Fibroblast of lung (primary cell): Measurements from ENCODE around the gene PRSS22. TPM values are rescaled to one million over a fixed set of nuclear protein-coding genes. Genes with fewer than 3 reads are reported as not detected.

Experiments used
- DNase-seq, 2 donors: peaks; one replicate each; pipeline versions ENCODE4 v3.0.0 to v3.0.0-alpha.2; 2010; ENCODE audit warnings: low read depth in 2 of 2
- H2AFZ ChIP-seq: 2 replicates; pipeline ENCODE4 v1.5.1; 2012; ENCODE audit warnings: low read length, control low read depth, inconsistent platforms
- H3K27ac ChIP-seq: 2 replicates; pipeline ENCODE4 v1.5.1; 2011; ENCODE audit warnings: low read length, control low read depth; ENCODE audit not compliant: insufficient read depth
- H3K27me3 ChIP-seq: 2 replicates; pipeline ENCODE4 v1.5.1; 2011; ENCODE audit warnings: mild to moderate bottlenecking, low read length; ENCODE audit not compliant: control insufficient read depth, insufficient read depth
- H3K36me3 ChIP-seq: 2 replicates; pipeline ENCODE4 v1.5.1; 2011; ENCODE audit warnings: low read length; ENCODE audit not compliant: control insufficient read depth, insufficient read depth
- H3K4me1 ChIP-seq: 2 replicates; pipeline ENCODE4 v1.5.1; 2011; ENCODE audit warnings: low read length; ENCODE audit not compliant: control insufficient read depth, insufficient read depth; ENCODE audit errors: extremely low read depth
- H3K4me2 ChIP-seq: 2 replicates; pipeline ENCODE4 v1.5.1; 2011; ENCODE audit warnings: low read length, control low read depth; ENCODE audit not compliant: insufficient read depth; ENCODE audit errors: extremely low read depth
- H3K4me3 ChIP-seq, 4 experiments: fragments of 200-600 bp in 1 of 4; sonication (generic) in 1 of 4; replicated peaks in 1 of 4; 2 replicates each; pipeline ENCODE4 v1.5.1; 2011 to 2016; ENCODE audit warnings: low read length in 4 of 4, low read depth in 3 of 4, mild to moderate bottlenecking in 3 of 4, control low read depth in 2 of 4, inconsistent platforms in 1 of 4, mixed read lengths in 1 of 4; ENCODE audit not compliant: insufficient read depth in 1 of 4; ENCODE audit errors: control extremely low read depth in 1 of 4
- H3K79me2 ChIP-seq: 2 replicates; pipeline ENCODE4 v1.5.1; 2012; ENCODE audit warnings: mild to moderate bottlenecking, low read length, inconsistent platforms; ENCODE audit not compliant: control insufficient read depth, insufficient read depth
- H3K9ac ChIP-seq: 2 replicates; pipeline ENCODE4 v1.5.1; 2011; ENCODE audit warnings: mild to moderate bottlenecking, low read length, control low read depth; ENCODE audit not compliant: insufficient read depth
- H3K9me3 ChIP-seq: 2 replicates; pipeline ENCODE4 v1.5.1; 2012; ENCODE audit warnings: low read depth, low read length; ENCODE audit not compliant: control insufficient read depth, insufficient read depth
- H4K20me1 ChIP-seq: 2 replicates; pipeline ENCODE4 v1.5.1; 2011; ENCODE audit warnings: low read length; ENCODE audit not compliant: control insufficient read depth, insufficient read depth; ENCODE audit errors: extremely low read depth
- CTCF ChIP-seq, 2 donors: IDR thresholded peaks in 1 of 2; conservative IDR thresholded peaks in 1 of 2; 1 replicate in 1 of 2; 2 replicates in 1 of 2; pipeline ENCODE4 v1.5.1; 2011 to 2012; ENCODE audit warnings: low read length in 2 of 2, control low read depth in 1 of 2, inconsistent platforms in 1 of 2, low read depth in 1 of 2, mild to moderate bottlenecking in 1 of 2
- EZH2 ChIP-seq: IDR thresholded peaks from 2 replicates; pipeline ENCODE4 v1.5.1; 2012; ENCODE audit warnings: low read length, control low read depth, mild to moderate bottlenecking; ENCODE audit errors: missing control alignments
- polyA plus RNA-seq, 2 donors: library from polyadenylated mRNA; depleted of rRNA in 1 of 2; stranded (reverse) in 1 of 2; unstranded in 1 of 2; fragments of >200 nt; gene quantifications; 2 replicates each; pipeline ENCODE4 v1.2.1, GENCODE V29; 2011 to 2012; ENCODE audit warnings: missing spikeins in 1 of 2
- total RNA-seq: library from RNA; depleted of rRNA; stranded (reverse); fragments of >200 nt; gene quantifications from 2 replicates; pipeline ENCODE4 v1.2.1, GENCODE V29; 2014

PRSS22 gene
- total and polyA plus RNA-seq, 2 donors (not counting 1 experiment from before 2014, with no cell fraction given) = 0.17 TPM; not detected in 1

- Histone ChIP-seq H3K9ac (no peak overlapping the region), H4K20me1 (no peaks in the 10 kb centered on the region), H3K9me3 (no peaks in the 10 kb centered on the region), H3K36me3 (no peaks in the 10 kb centered on the region), H3K27ac (no peak overlapping the region), H3K4me3 (no peak overlapping the region), H3K27me3 (peaks cover 20% of the 10 kb centered on the region), H3K4me2 (no peak overlapping the region), H3K79me2 (no peaks in the 10 kb centered on the region), H2AFZ (no peak overlapping the region), H3K4me1 (no peaks in the 10 kb centered on the region)
- TF ChIP-seq CTCF (conservative IDR thresholded peaks at IDR 0.05 in 1 of 2, IDR thresholded peaks at IDR 0.05 in 1 of 2; ENCODE audit: low read depth in 1 of 2, low read length in 2 of 2) (no peak), EZH2 (no peak)
- no peak for DNase-seq
These were observed 37.0 kb downstream of the PRSS22 start for GRCh38 chr16:2820836-2821486.

- Histone ChIP-seq H3K9ac (no peak overlapping the region), H3K4me1 (no peaks in the 10 kb centered on the region), H3K27me3 (peaks cover 20% of the 10 kb centered on the region), H3K36me3 (no peaks in the 10 kb centered on the region), H3K79me2 (no peaks in the 10 kb centered on the region), H4K20me1 (no peaks in the 10 kb centered on the region), H2AFZ (no peak overlapping the region), H3K4me2 (no peak overlapping the region), H3K4me3 (no peak overlapping the region), H3K27ac (no peak overlapping the region), H3K9me3 (no peaks in the 10 kb centered on the region)
- TF ChIP-seq CTCF (conservative IDR thresholded peaks at IDR 0.05 in 1 of 2, IDR thresholded peaks at IDR 0.05 in 1 of 2; ENCODE audit: low read depth in 1 of 2, low read length in 2 of 2) (no peak), EZH2 (no peak)
- no peak for DNase-seq
These were observed 37.8 kb downstream of the PRSS22 start for GRCh38 chr16:2819939-2820835.

- Histone ChIP-seq H2AFZ (no peak overlapping the region), H3K4me3 (no peak overlapping the region), H3K9ac (no peak overlapping the region), H3K9me3 (no peaks in the 10 kb centered on the region), H3K27me3 (peaks cover 20% of the 10 kb centered on the region), H3K79me2 (no peaks in the 10 kb centered on the region), H4K20me1 (no peaks in the 10 kb centered on the region), H3K36me3 (no peaks in the 10 kb centered on the region), H3K4me2 (no peak overlapping the region), H3K4me1 (no peaks in the 10 kb centered on the region), H3K27ac (no peak overlapping the region)
- TF ChIP-seq EZH2 = no peak
- no peak for TF ChIP-seq CTCF (conservative IDR thresholded peaks at IDR 0.05 in 1 of 2, IDR thresholded peaks at IDR 0.05 in 1 of 2; ENCODE audit: low read depth in 1 of 2, low read length in 2 of 2)
- no peak for DNase-seq
These were observed 38.6 kb downstream of the PRSS22 start for GRCh38 chr16:2819179-2819938.
